T-helper 22 cell (primary cell): ENCODE results near the gene SLCO4C1.

Experiments
- DNase-seq: peaks from one replicate; pipeline ENCODE4 v3.0.0-alpha.2; 2020; ENCODE audit warnings: low read depth

Gene SLCO4C1

GRCh38 chr5:102270036-102270435 is 26.0 kb downstream of the SLCO4C1 start:
- no peak for DNase-seq

GRCh38 chr5:102262688-102263087 is 33.4 kb downstream of the SLCO4C1 start:
- no peak for DNase-seq

DNA sequence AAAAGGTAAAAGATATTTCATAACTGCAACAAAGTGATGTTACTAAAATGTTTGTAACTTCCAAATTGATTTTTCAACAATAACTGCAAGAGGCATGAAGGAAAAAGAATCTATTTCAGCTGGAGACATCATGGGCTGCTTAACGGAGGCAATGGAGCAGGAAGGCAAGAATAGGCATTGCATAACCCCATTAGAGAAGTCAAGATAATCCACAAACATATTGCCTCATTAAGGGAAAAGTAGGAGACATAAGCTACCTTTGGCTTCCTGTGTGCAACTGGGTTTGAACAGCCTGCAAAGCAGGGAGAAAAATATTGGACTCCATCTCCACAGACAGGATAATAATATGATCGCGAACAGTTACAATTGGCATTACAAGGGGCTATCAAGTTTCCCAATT is 46.7 kb downstream of the SLCO4C1 start:
- DNase-seq, result no peak

DNA sequence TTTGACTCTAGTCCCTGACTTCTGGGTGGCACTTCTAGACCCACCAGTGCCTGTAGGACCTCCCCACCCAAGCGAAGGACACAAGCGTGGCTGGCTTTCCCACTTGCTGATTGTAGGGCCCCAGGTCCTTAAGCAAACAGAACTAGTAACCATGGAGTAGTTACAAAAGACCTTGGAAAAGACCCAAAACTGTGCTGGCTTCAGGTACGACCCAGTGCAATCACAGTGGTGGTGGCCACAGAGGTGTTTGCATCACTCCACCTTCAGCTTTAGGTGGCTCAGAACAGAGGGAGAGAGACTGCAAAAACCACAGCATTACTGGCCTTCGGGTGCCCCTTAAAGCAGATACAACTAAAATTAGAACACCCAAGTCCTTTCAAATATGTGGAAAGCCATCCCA is 52.9 kb downstream of the SLCO4C1 start:
- DNase-seq, result no peak

- no peak for DNase-seq
Measured at GRCh38 chr5:102241809-102242421, 54.2 kb downstream of the SLCO4C1 start.

DNA sequence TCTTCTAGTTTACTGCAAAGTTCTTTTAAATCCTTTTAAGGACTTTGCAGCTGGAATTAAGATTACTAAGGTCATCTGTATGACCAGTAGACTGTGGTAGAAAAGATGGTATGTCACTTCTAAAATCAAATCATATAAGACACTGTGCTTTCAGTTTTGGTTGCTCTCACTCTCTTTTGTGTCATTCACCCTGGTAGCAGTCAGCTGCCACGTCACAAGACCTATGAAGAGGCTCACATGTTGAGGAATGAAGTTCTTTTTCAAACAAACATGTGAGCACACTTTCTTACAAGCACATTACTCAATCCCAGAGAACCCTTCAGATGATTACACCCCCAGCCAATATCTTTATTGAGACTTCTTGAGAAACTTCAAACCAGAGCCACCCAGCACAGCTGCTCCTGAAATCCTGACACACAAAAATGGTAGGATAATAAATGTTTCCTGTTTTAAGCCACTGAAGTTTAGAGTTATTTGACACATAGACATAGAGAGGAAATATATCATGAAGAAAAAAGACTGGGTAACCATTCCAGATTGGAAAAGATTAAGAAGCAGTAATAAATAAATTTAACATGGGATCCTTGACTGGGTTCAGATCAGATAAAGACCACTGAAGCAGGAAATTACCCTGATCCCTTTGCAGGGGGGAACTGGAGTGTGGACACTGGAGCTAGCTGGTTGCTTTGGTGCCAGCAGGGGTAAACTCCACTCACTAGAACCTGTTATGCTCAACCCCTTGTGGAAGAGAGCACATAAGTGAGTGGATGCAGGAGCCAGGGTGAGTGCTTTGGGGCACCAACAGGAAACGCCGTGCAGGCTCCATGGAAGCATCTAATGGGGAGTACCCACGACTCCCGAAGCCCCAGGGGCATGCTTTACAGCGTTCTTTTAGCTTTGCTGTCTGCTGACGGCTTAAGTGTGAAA is 64.1 kb downstream of the SLCO4C1 start:
- DNase-seq, result no peak

DNA sequence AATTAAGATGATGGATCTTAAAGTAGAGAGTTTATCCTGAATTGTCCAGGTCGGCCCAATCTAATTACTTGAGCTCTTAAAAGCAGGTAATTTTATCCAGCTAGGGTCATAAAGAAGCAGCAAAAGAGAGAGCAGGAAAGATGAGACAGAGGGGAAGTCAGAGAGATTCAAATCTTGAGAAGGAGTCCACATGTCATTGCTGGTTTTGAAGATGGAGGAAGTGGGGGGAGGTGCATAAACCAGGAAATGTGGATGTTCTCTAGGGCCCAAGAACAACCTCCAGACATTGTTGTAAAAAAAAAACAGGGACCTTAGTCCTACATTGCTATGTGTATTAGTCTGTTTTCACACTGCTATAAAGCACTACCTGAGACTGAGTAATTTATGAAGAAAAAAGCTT is 66.4 kb downstream of the SLCO4C1 start:
- no peak for DNase-seq

- no peak for DNase-seq
Measured at GRCh38 chr5:102226321-102226720, 69.8 kb downstream of the SLCO4C1 start.

- DNase-seq, result no peak
Measured at GRCh38 chr5:102223542-102224477, 72.3 kb downstream of the SLCO4C1 start.

DNA sequence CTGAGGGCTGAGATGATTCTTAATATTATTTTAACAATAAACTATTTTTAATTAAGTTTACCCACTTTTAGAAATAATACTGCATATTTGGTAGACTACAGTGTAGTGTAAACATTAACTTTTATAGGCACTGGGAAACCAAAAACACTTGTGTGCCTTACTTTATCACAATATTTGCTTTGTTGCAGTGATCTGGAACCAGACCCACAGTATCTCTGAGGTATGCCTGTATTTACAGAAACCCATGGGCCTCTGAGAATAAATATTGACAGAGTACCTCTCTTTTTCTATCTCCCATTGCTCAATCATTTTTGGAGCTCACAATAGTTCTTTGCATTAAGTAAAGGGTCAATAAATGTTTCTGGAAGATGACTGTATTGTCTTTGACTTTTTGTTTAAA is 73.3 kb downstream of the SLCO4C1 start:
- no peak for DNase-seq

DNA sequence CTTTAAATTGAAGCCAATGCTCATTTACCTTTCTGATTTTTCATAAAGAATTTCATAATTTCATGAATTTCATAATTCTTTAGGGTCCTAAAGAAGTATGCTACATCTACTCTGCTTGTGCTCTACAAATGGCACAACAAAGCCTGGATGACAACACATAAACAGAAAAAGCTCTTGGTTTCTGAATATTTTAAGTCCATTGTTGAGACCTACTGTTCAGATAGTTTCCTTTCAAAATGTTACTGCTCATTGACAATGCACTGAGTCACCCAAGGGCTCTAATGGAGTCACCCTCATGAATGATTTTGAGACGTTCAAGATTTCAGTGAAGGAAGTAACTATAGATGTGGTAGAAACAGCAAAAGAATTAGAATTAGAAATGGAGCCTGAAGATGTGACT is 74.1 kb downstream of the SLCO4C1 start:
- DNase-seq, result no peak

DNA sequence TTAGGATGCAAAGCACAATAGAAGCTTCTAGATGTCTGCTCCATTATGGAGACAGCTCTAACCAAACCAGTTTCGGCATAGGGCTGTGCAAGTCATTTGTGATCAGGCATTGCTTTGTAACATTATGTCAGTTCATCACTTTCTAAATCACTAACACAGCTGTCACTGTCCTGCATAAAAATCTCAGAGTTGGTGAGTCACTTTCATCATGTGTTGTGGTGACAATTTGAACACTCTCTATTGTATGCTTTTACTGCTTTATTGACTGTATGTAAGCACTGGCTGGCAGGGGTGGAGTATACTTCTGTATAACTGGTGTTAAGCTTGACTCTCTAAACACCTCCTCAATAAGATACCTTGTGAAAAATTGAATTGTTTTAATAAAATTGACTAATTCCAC is 77.9 kb downstream of the SLCO4C1 start:
- no peak for DNase-seq

- no peak for DNase-seq
Measured at GRCh38 chr5:102216678-102217077, 79.4 kb downstream of the SLCO4C1 start.

- no peak for DNase-seq
Measured at GRCh38 chr5:102211165-102211564, 84.9 kb downstream of the SLCO4C1 start.

- DNase-seq, result no peak
Measured at GRCh38 chr5:102200861-102201260, 95.2 kb downstream of the SLCO4C1 start.

GRCh38 chr5:102196481-102196880 is 99.6 kb downstream of the SLCO4C1 start:
- DNase-seq, result no peak
